ENCODE data around the gene CDH23.

CDH23 gene

GRCh38 chr10:71757399-71757922 is 360.7 kb downstream of the CDH23 start:
- DNase-seq (ENCODE audit: low spot score) = peak; percentile 49

- peak; percentile 80 for DNase-seq (ENCODE audit: low spot score)
These were observed 364.4 kb downstream of the CDH23 start for GRCh38 chr10:71761105-71761511.

- no peak for DNase-seq (ENCODE audit: low spot score)
These were observed 364.9 kb downstream of the CDH23 start for GRCh38 chr10:71761541-71762113.

GRCh38 chr10:71762324-71762723 is 365.6 kb downstream of the CDH23 start:
- no peak for DNase-seq (ENCODE audit: low spot score)

GRCh38 chr10:71763352-71764127 is 366.8 kb downstream of the CDH23 start:
- no peak for DNase-seq (ENCODE audit: low spot score)

GRCh38 chr10:71765176-71765904 is 368.6 kb downstream of the CDH23 start:
- DNase-seq (ENCODE audit: low spot score) = peak; percentile 24

GRCh38 chr10:71765906-71766716 is 369.4 kb downstream of the CDH23 start:
- no peak for DNase-seq (ENCODE audit: low spot score)

- peak; percentile 98 for DNase-seq (ENCODE audit: low spot score)
These were observed 370.1 kb downstream of the CDH23 start for GRCh38 chr10:71766717-71767419.

- peak; percentile 41 for DNase-seq (ENCODE audit: low spot score)
These were observed 370.8 kb downstream of the CDH23 start for GRCh38 chr10:71767420-71768035.

GRCh38 chr10:71769279-71769823 is 372.6 kb downstream of the CDH23 start:
- DNase-seq (ENCODE audit: low spot score) = no peak

GRCh38 chr10:71770255-71770654 is 373.5 kb downstream of the CDH23 start:
- DNase-seq (ENCODE audit: low spot score) = no peak

GRCh38 chr10:71770789-71771188 is 374.1 kb downstream of the CDH23 start:
- no peak for DNase-seq (ENCODE audit: low spot score)

- DNase-seq (ENCODE audit: low spot score) = no peak
These were observed 374.5 kb downstream of the CDH23 start for GRCh38 chr10:71771204-71771603.

GRCh38 chr10:71771821-71772617 is 375.3 kb downstream of the CDH23 start:
- DNase-seq (ENCODE audit: low spot score) = peak; percentile 66

- DNase-seq (ENCODE audit: low spot score) = no peak
These were observed 376.1 kb downstream of the CDH23 start for GRCh38 chr10:71772832-71773220.

- peak; percentile 80 for DNase-seq (ENCODE audit: low spot score)
These were observed 376.7 kb downstream of the CDH23 start, which contains the start of gene VSIR for GRCh38 chr10:71773221-71773971. Gene VSIR, minus strand, starts transcription at chr10:71773520. Its CDS starts 81 bp downstream, at chr10:71773439.

GRCh38 chr10:71774916-71775702 is 378.4 kb downstream of the CDH23 start:
- DNase-seq (ENCODE audit: low spot score) = no peak

- no peak for DNase-seq (ENCODE audit: low spot score)
These were observed 379.8 kb downstream of the CDH23 start for GRCh38 chr10:71776481-71776925.

Data from kidney tubule cell (primary cell).